Stimulated activated CD4-positive, alpha-beta T cell treated with anti-CD3 and anti-CD28 coated beads, Interleukin-2, amount 100 ng/mL, for 24 hours (primary cell): ENCODE measurements around the gene PXDN.
"Not testable (repeated sequence)": the region's sequence is repeated elsewhere in the genome, so short reads cannot be mapped to it uniquely, and the experiment has no call there.

Source experiments
- DNase-seq, 2 donors: peaks; one replicate each; pipeline ENCODE4 v3.0.0-alpha.2; 2020

PXDN gene, protein sequence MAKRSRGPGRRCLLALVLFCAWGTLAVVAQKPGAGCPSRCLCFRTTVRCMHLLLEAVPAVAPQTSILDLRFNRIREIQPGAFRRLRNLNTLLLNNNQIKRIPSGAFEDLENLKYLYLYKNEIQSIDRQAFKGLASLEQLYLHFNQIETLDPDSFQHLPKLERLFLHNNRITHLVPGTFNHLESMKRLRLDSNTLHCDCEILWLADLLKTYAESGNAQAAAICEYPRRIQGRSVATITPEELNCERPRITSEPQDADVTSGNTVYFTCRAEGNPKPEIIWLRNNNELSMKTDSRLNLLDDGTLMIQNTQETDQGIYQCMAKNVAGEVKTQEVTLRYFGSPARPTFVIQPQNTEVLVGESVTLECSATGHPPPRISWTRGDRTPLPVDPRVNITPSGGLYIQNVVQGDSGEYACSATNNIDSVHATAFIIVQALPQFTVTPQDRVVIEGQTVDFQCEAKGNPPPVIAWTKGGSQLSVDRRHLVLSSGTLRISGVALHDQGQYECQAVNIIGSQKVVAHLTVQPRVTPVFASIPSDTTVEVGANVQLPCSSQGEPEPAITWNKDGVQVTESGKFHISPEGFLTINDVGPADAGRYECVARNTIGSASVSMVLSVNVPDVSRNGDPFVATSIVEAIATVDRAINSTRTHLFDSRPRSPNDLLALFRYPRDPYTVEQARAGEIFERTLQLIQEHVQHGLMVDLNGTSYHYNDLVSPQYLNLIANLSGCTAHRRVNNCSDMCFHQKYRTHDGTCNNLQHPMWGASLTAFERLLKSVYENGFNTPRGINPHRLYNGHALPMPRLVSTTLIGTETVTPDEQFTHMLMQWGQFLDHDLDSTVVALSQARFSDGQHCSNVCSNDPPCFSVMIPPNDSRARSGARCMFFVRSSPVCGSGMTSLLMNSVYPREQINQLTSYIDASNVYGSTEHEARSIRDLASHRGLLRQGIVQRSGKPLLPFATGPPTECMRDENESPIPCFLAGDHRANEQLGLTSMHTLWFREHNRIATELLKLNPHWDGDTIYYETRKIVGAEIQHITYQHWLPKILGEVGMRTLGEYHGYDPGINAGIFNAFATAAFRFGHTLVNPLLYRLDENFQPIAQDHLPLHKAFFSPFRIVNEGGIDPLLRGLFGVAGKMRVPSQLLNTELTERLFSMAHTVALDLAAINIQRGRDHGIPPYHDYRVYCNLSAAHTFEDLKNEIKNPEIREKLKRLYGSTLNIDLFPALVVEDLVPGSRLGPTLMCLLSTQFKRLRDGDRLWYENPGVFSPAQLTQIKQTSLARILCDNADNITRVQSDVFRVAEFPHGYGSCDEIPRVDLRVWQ (N-terminal part only)

GRCh38 chr2:1744446-1745170 is at the start of gene PXDN:
Gene PXDN, minus strand, starts transcription at chr2:1744515. Its CDS starts 60 bp downstream, at chr2:1744455.
- no peak for DNase-seq

GRCh38 chr2:1793868-1794445 is 49.6 kb upstream of the PXDN start:
- no peak for DNase-seq

- DNase-seq: no peak
Measured at GRCh38 chr2:1793001-1793867, 48.9 kb upstream of the PXDN start.

DNA sequence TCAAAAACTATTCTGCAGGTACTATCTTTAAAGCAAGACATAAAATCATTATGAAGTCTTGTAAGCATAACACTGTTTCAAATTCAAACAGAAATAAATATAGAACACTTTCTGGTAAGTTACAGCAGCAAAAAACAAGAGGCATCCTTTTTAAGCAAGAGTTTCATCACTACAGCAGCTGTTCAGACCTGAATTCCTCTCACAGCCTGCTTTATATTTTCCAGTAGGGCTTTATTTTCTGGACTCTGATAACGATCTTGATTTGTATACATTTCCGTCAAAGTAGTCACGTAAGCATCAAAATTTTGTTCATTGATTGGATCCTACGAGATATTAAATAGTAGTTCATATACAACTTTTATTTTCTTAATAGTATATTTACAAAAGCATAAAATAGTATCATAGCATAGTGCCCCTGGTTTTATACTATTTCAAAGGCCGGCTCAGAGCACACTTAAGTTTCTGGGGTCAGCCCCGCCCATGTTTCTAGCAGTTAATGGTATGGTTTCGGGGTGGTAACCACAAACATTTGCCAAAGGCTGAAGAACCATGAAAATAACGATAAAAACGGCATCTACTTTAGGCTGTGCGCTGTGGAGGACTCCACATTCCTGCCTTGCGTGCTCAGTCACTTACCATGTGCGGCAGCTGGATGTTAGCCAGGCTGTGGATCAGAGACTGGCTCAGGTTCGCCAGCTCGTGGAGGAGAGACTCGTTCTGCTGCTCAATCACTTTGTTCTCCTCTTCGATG is 47.5 kb upstream of the PXDN start:
- DNase-seq: no peak

DNA sequence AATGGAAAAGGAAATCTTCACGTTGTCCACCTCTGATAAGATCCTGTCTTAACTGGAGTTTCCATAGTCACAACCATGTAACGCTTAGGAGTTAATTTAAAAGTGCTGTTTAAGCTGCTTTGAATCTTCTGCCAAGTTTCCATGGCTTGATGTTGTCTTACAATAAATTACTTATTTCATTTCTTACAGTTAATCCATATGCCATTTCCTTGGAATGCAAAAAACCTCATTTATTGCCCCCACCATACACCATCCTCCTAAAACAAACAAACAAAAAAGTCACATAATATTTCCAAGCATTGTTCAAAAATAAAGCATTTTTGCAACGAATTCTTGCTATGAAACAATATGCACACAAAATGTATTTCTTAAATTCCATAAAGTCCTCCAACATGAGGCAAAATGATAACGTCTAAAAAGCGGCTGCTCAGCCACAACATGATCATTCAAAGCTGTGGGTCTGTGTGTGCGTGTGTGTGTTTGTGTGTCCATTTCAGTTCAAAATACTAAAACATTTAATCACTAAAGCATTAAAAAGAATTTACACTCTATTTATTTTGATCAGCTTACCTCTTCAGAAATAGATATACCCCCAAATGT is 46.8 kb upstream of the PXDN start:
- DNase-seq: no peak

- no peak for DNase-seq
Measured at GRCh38 chr2:1790473-1790872, 46.2 kb upstream of the PXDN start.

DNA sequence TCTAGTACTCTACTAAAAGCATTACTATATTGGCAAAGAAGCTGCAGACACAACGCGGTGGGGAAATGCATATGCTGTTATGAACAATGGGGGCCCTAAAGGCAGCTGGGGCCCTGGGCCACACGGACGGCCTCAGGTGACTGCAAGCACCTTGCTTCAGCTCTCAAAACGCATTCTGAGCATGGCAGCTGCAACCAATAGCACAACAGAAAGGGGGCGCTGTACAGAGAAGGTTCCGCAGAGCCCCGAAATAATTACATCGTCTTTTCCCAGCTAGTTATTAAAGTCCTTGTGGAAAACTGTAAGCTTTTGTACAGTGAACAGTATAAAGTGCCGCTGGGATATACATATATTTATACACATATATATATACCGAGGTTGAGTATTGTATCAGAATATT is 45.3 kb upstream of the PXDN start:
- DNase-seq: no peak

DNA sequence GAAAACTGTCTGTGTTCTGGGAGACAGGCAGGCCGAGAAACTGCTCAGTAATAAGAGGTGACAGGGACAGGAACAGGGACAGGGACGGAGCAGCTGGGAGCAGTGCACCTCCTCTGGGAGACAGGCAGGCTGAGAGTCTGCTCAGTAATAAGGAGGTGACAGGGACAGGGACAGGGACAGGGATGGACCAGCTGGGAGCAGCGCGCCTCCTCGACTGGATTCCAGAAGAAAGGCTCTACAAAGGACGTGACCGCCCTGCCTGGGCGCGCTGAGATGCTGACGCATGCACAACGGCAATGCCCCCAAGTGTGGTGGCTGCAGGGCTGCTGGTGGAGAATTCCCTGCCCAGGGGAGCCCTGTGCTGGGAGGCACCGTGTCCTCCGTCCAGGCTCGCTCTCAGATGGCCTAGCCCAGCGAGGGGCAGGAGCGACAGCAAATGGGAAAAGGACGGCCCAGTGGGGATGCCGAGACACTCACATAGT is 44.2 kb upstream of the PXDN start:
- no peak for DNase-seq

GRCh38 chr2:1787755-1788477 is 43.6 kb upstream of the PXDN start:
- no peak for DNase-seq

DNA sequence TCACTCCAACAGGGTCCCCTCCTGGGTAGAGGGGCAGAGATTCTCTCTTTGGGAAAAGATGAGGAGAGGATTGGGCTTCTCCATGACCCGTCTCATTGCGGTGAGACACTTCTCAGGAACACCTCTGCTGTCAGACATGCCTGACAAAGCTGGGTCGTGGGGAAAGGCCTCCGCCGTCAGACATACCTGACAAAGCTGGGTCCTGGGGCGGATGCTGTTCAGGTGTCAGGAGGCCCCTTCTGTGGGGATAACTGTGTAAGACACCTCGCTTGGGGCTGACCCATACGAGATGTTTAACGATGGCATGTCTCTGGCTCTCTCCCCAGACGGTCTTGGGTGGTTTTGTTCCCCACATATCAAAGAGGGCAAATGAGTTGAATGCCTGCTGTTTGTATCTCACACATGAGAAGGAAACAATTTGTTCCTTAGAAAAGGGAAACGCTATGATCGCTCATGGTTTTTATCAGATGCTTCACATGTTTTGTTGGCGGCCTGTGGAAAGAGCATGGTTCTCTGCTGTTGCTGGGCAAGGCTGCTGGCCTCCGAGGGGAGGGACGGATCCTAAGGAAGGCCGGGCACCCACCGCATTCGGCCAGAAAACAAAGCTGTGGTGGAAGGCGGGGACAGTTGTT is 40.8 kb upstream of the PXDN start:
- no peak for DNase-seq

- no peak for DNase-seq
Measured at GRCh38 chr2:1784087-1784486, 39.8 kb upstream of the PXDN start.

DNA sequence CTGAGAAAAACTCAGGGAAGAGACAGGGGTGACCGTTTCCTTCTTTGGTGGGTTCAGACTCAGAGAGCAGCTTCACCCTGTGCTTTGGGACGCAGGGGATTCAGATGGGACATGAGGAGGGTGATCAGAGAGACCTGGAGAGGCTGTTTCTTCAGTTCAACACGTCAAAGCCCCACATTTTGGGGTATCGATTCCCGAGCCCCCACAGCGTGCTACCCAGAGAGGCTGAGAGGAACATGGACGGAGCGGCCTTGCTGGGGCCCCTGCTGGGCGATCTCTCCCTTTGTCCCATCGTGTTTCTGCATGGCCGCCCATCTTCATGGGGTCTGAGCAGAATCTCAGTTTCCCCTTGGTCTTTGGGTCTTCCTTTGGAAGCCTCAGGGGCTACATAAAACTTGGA is 38.2 kb upstream of the PXDN start:
- no peak for DNase-seq

- peak in 1 of 2 donors; percentile 35 for DNase-seq
Measured at GRCh38 chr2:1781291-1782080, 37.2 kb upstream of the PXDN start.

- no peak for DNase-seq
Measured at GRCh38 chr2:1780693-1781092, 36.4 kb upstream of the PXDN start.

GRCh38 chr2:1780054-1780453 is 35.7 kb upstream of the PXDN start:
- DNase-seq: not testable (repeated sequence)

DNA sequence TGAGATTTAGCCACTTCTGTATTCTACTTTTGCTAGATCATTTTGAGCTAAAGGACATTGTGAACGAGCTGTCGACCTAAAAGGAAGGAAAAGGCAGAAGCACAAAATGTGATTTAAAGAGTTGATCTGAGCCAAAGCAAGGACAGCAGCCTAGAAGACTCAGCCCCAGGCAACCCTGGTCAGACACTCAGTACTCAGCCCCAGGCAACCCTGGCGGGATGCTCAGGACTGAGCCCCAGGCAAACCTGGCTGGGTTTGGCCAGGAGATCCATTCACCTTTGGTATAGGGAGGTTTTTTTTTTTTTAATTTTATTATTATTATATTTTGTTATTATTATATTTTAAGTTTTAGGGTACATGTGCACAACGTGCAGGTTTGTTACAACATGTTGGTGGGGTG is 34.3 kb upstream of the PXDN start:
- no peak for DNase-seq

DNA sequence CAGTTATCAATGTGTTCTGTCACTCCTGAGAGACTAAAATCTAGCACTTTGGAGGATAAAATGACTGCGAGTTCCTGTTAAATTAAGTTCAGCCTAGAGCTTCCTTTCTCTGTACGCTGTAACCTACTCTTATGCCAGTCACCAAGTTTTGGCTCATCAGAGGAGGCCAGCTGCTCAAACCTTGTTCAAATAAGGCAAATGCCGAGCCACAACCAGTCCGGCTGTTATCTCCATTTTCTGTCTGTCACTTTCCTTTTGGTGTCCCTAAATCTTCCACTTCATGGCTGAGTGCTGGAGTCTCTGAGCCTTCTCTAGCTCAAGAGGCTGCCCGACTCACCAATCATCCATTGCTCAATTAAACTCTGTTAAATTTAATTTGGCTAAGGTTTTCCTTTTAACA is 33.5 kb upstream of the PXDN start:
- DNase-seq: no peak

GRCh38 chr2:1777156-1777555 is 32.8 kb upstream of the PXDN start:
- DNase-seq: no peak
